SW 1271 (cell line): ENCODE results near the gene RCAN3.
"Not testable (repeated sequence)": the region's sequence is repeated elsewhere in the genome, so short reads cannot be mapped to it uniquely, and the experiment has no call there.

Source experiments
- DNase-seq, 2 experiments: peaks; one replicate each; lab custom pipeline; 2025; lab: John Stamatoyannopoulos, UW

RCAN3 gene

GRCh38 chr1:24486331-24487065 is 16.1 kb upstream of the RCAN3 start:
- no peak for DNase-seq

GRCh38 chr1:24487455-24487854 is 15.2 kb upstream of the RCAN3 start:
- no peak for DNase-seq

- not testable (repeated sequence) for DNase-seq
Measured at GRCh38 chr1:24488159-24488558, 14.5 kb upstream of the RCAN3 start.

- DNase-seq = no peak
Measured at GRCh38 chr1:24489674-24490073, 13.0 kb upstream of the RCAN3 start.

GRCh38 chr1:24490101-24490781 is 12.4 kb upstream of the RCAN3 start:
- no peak for DNase-seq

GRCh38 chr1:24491577-24492360 is 10.9 kb upstream of the RCAN3 start:
- DNase-seq = no peak

- not testable (repeated sequence) for DNase-seq
Measured at GRCh38 chr1:24492935-24493334, 9.7 kb upstream of the RCAN3 start.

GRCh38 chr1:24493785-24494184 is 8.9 kb upstream of the RCAN3 start:
- no peak for DNase-seq

GRCh38 chr1:24498589-24498988 is 4.0 kb upstream of the RCAN3 start:
- DNase-seq = no peak

- no peak for DNase-seq
Measured at GRCh38 chr1:24500448-24501048, 2.1 kb upstream of the RCAN3 start.

- DNase-seq = peak in 1 of 2 experiments; percentile 11
Measured at GRCh38 chr1:24501371-24502064, 1.1 kb upstream of the RCAN3 start.

- DNase-seq = peak in 1 of 2 experiments; percentile 37
Measured at GRCh38 chr1:24502065-24502708, 449 bp upstream of the RCAN3 start.

- DNase-seq = peak in 1 of 2 experiments; percentile 16
Measured at GRCh38 chr1:24503059-24503751, 569 bp downstream of the RCAN3 start.

- no peak for DNase-seq
Measured at GRCh38 chr1:24503870-24504523, 1.4 kb downstream of the RCAN3 start.

GRCh38 chr1:24504560-24504959 is 1.9 kb downstream of the RCAN3 start:
- no peak for DNase-seq

GRCh38 chr1:24505816-24506215 is 3.2 kb downstream of the RCAN3 start:
- DNase-seq = no peak

GRCh38 chr1:24506691-24507381 is 4.2 kb downstream of the RCAN3 start:
- DNase-seq = no peak

GRCh38 chr1:24507405-24507804 is 4.8 kb downstream of the RCAN3 start:
- DNase-seq = no peak

- DNase-seq = no peak
Measured at GRCh38 chr1:24508911-24509310, 6.3 kb downstream of the RCAN3 start.
